ENCODE results near the gene ST6GALNAC6. TPM values are rescaled to one million over a fixed set of nuclear protein-coding genes. Genes with fewer than 3 reads are reported as not detected.
A peak's percentile ranks its signal among the peaks of the same experiment; 100 is the strongest.
"Not testable (repeated sequence)": the region's sequence is repeated elsewhere in the genome, so short reads cannot be mapped to it uniquely, and the experiment has no call there.

The ST6GALNAC6 gene
- total RNA-seq, 1 experiment from 2014 or later = 24.5 TPM

GRCh38 chr9:127870153-127870491 lies 29.3 kb downstream of the ST6GALNAC6 start:
- not testable (repeated sequence) for H4K20me1 ChIP-seq (ENCODE audit: insufficient read depth); H3K79me2 ChIP-seq (ENCODE audit: insufficient read depth, low read length)

GRCh38 chr9:127869310-127870152 lies 29.9 kb downstream of the ST6GALNAC6 start:
- Histone ChIP-seq H3K4me2 (ENCODE audit: low read length) (no peak overlapping the region; the same call in 1 of the 2 replicates), H2AFZ (ENCODE audit: low read depth, low read length, poor library complexity, severe bottlenecking) (no peak overlapping the region), H3K27me3 (ENCODE audit: insufficient read depth, low read length) (no peaks in the 10 kb centered on the region), H4K20me1 (ENCODE audit: insufficient read depth) (no peaks in the 10 kb centered on the region), H3K9me2 (ENCODE audit: insufficient read depth) (no peaks in the 10 kb centered on the region), H3K9ac (ENCODE audit: low read length) (no peak overlapping the region), H3K36me3 (ENCODE audit: control insufficient read depth in 1 of 2, insufficient read depth in 2 of 2, low read length in 2 of 2) (no peaks in the 10 kb centered on the region), H3K27ac (ENCODE audit: low read depth, low read length) (no peak overlapping the region), H3K9me3 (ENCODE audit: control insufficient read depth in 1 of 2, insufficient read depth in 1 of 2, low read depth in 1 of 2, low read length in 2 of 2) (no peaks in the 10 kb centered on the region), H3K4me3 (replicated peaks in 1 of 2; ENCODE audit: low read depth in 1 of 2, low read length in 2 of 2) (no peak overlapping the region), H3K79me2 (ENCODE audit: insufficient read depth, low read length) (no peaks in the 10 kb centered on the region), H3K4me1 (ENCODE audit: control insufficient read depth in 1 of 2, insufficient read depth in 2 of 2, low read length in 2 of 2) (peaks cover 5 to 15% of the 10 kb centered on the region in 2 experiments; a peak in 3 of 4 replicates)
- no TSS peak for BruUV-seq (replicated peaks)
- ChIA-PET RAD21 (ENCODE audit: low non-redundant PET in 1 of 2, low total read pairs in 2 of 2, uncharacterized antibody in 2 of 2, unreplicated experiment in 2 of 2) (interaction anchor here (0.7 to 1.3 kb wide), 10 partner anchors 14 to 365 kb away, joined by 3 to 7 read pairs (median 5); partner anchors contain the start of genes TOR2A (in 2 of the 2) and ST6GALNAC4 (in 1 of the 2)), CTCF (interaction anchor here (0.7 to 2.5 kb wide), 28 partner anchors 9 to 330 kb away, joined by 3 to 29 read pairs (median 4); partner anchors contain the start of genes CDK9, PTRH1, ST6GALNAC4 and TOR2A), POLR2A (interaction anchor here (0.9 to 1.2 kb wide), 3 partner anchors 52 to 148 kb away, joined by 3 to 4 read pairs (median 3); no protein-coding TSS in a partner anchor)
- peak; percentile 40 for TF ChIP-seq YY1 (IDR thresholded peaks at IDR 0.05; ENCODE audit: extremely low read depth, insufficient replicate concordance, low read depth, low read length)
- TF ChIP-seq, protein P1, sequence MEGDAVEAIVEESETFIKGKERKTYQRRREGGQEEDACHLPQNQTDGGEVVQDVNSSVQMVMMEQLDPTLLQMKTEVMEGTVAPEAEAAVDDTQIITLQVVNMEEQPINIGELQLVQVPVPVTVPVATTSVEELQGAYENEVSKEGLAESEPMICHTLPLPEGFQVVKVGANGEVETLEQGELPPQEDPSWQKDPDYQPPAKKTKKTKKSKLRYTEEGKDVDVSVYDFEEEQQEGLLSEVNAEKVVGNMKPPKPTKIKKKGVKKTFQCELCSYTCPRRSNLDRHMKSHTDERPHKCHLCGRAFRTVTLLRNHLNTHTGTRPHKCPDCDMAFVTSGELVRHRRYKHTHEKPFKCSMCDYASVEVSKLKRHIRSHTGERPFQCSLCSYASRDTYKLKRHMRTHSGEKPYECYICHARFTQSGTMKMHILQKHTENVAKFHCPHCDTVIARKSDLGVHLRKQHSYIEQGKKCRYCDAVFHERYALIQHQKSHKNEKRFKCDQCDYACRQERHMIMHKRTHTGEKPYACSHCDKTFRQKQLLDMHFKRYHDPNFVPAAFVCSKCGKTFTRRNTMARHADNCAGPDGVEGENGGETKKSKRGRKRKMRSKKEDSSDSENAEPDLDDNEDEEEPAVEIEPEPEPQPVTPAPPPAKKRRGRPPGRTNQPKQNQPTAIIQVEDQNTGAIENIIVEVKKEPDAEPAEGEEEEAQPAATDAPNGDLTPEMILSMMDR (IDR thresholded peaks at IDR 0.05 in 2 of 3, conservative IDR thresholded peaks at IDR 0.05 in 1 of 3; ENCODE audit: borderline replicate concordance in 1 of 3, insufficient read depth in 1 of 3, low read depth in 2 of 3, low read length in 2 of 3) = peak in 2 of 3 experiments; percentile 87 to 96; a peak in 4 of 6 replicates
- no peak for TF ChIP-seq EZH2 (IDR thresholded peaks at IDR 0.05)
- no peak for TF ChIP-seq FOSL1 (IDR thresholded peaks at IDR 0.05; ENCODE audit: low read depth)
- no peak for TF ChIP-seq SP1 (IDR thresholded peaks at IDR 0.05; ENCODE audit: low read depth)
- intact Hi-C loops (cut with micrococcal nuclease) = loop anchor here (1.0 kb wide), 1 partner anchor 134 kb away; the partner anchor contains the start of gene TOR2A
- DNase-seq (ENCODE audit: low read depth, low spot score) = peak; percentile 65
- peak; percentile 99 for ATAC-seq

More at GRCh38 chr9:127870153-127870491, 29.3 kb downstream of the ST6GALNAC6 start:
- not testable (repeated sequence) for H3K9me2 ChIP-seq (ENCODE audit: insufficient read depth); H3K27ac ChIP-seq (ENCODE audit: low read depth, low read length); ATAC-seq; H3K36me3 ChIP-seq (ENCODE audit: control insufficient read depth in 1 of 2, insufficient read depth in 2 of 2, low read length in 2 of 2); H3K27me3 ChIP-seq (ENCODE audit: insufficient read depth, low read length); BruUV-seq (replicated peaks); H3K9me3 ChIP-seq (ENCODE audit: control insufficient read depth in 1 of 2, insufficient read depth in 1 of 2, low read depth in 1 of 2, low read length in 2 of 2); H3K4me3 ChIP-seq (replicated peaks in 1 of 2; ENCODE audit: low read depth in 1 of 2, low read length in 2 of 2); H3K9ac ChIP-seq (ENCODE audit: low read length); H2AFZ ChIP-seq (ENCODE audit: low read depth, low read length, poor library complexity, severe bottlenecking); DNase-seq (ENCODE audit: low read depth, low spot score); H3K4me2 ChIP-seq (ENCODE audit: low read length)
- ChIA-PET POLR2A (interaction anchor here (0.9 to 1.2 kb wide), 3 partner anchors 51 to 149 kb away, joined by 3 to 4 read pairs (median 3); no protein-coding TSS in a partner anchor), CTCF (interaction anchor here (0.6 to 2.5 kb wide), 30 partner anchors 9 to 331 kb away, joined by 3 to 29 read pairs (median 4); partner anchors contain the start of genes CDK9, PTRH1, ST6GALNAC4 and TOR2A), RAD21 (ENCODE audit: low non-redundant PET in 1 of 2, low total read pairs in 2 of 2, uncharacterized antibody in 2 of 2, unreplicated experiment in 2 of 2) (interaction anchor here (0.7 to 1.3 kb wide), 9 partner anchors 15 to 366 kb away, joined by 3 to 7 read pairs (median 5); partner anchors contain the start of genes TOR2A (in 2 of the 2) and ST6GALNAC4 (in 1 of the 2))
- H3K4me1 ChIP-seq (ENCODE audit: control insufficient read depth in 1 of 2, insufficient read depth in 2 of 2, low read length in 2 of 2) = peaks cover 7 to 21% of the 10 kb centered on the region in 2 experiments; a peak in 3 of 4 replicates
- intact Hi-C loops (cut with micrococcal nuclease) = loop anchor here (1.0 kb wide), 1 partner anchor 135 kb away; the partner anchor contains the start of gene TOR2A
